H9 (cell line): Measurements from ENCODE around the gene TET2. TPM values are rescaled to one million over a fixed set of nuclear protein-coding genes. Genes with fewer than 3 reads are reported as not detected.

ENCODE experiments used
- DNase-seq: peaks from one replicate; pipeline ENCODE4 v3.0.0-alpha.2; 2017
- H2AFZ ChIP-seq: one replicate; pipeline ENCODE4 v1.6.1; 2013; ENCODE audit warnings: mild to moderate bottlenecking, low read length, control low read depth, moderate library complexity
- H2AK5ac ChIP-seq: 2 replicates; pipeline ENCODE4 v1.6.1; 2013; ENCODE audit warnings: low read length, control low read depth, mixed read lengths; ENCODE audit not compliant: insufficient read length
- H2BK120ac ChIP-seq: one replicate; pipeline ENCODE4 v1.6.1; 2013; ENCODE audit warnings: low read depth, mild to moderate bottlenecking, low read length, control low read depth, inconsistent platforms; ENCODE audit not compliant: poor library complexity, severe bottlenecking
- H2BK12ac ChIP-seq: 2 replicates; pipeline ENCODE4 v1.6.1; 2013; ENCODE audit warnings: low read length, control low read depth, mixed read lengths, low read depth; ENCODE audit not compliant: insufficient read length
- H2BK15ac ChIP-seq: 2 replicates; pipeline ENCODE4 v1.6.1; 2013; ENCODE audit warnings: low read depth, low read length, control low read depth
- H2BK20ac ChIP-seq: one replicate; pipeline ENCODE4 v1.6.1; 2013; ENCODE audit warnings: low read depth, mild to moderate bottlenecking, low read length, control low read depth, inconsistent platforms; ENCODE audit not compliant: poor library complexity, severe bottlenecking
- H2BK5ac ChIP-seq: 2 replicates; pipeline ENCODE4 v1.6.1; 2013; ENCODE audit warnings: low read length, control low read depth, mixed read lengths; ENCODE audit not compliant: insufficient read length
- H3K14ac ChIP-seq: 2 replicates; pipeline ENCODE4 v1.6.1; 2013; ENCODE audit warnings: low read length, control low read depth; ENCODE audit not compliant: insufficient read depth
- H3K18ac ChIP-seq: 2 replicates; pipeline ENCODE4 v1.6.1; 2013; ENCODE audit warnings: low read depth, mild to moderate bottlenecking, mixed read lengths, low read length, control low read depth; ENCODE audit not compliant: insufficient read length
- H3K23ac ChIP-seq: 2 replicates; pipeline ENCODE4 v1.6.1; 2013; ENCODE audit warnings: low read length, control low read depth, mixed read lengths, low read depth; ENCODE audit not compliant: insufficient read length
- H3K23me2 ChIP-seq: 2 replicates; pipeline ENCODE4 v1.6.1; 2013; ENCODE audit warnings: low read depth, mild to moderate bottlenecking, mixed read lengths, low read length, control low read depth; ENCODE audit not compliant: insufficient read length, poor library complexity, severe bottlenecking
- H3K27ac ChIP-seq: 2 replicates; pipeline ENCODE4 v1.5.1; 2013; ENCODE audit warnings: low read length, control low read depth, mixed read lengths, low read depth; ENCODE audit not compliant: insufficient read length
- H3K27me3 ChIP-seq: 2 replicates; pipeline ENCODE4 v1.6.1; 2013; ENCODE audit warnings: low read length, control low read depth, inconsistent platforms; ENCODE audit not compliant: insufficient read depth
- H3K4ac ChIP-seq: 2 replicates; pipeline ENCODE4 v1.6.1; 2013; ENCODE audit warnings: low read depth, mild to moderate bottlenecking, control low read depth, inconsistent platforms, low read length, moderate library complexity
- H3K4me1 ChIP-seq: 2 replicates; pipeline ENCODE4 v1.6.1; 2013; ENCODE audit warnings: low read length, control low read depth, inconsistent platforms; ENCODE audit not compliant: insufficient read depth
- H3K4me2 ChIP-seq: 2 replicates; pipeline ENCODE4 v1.6.1; 2013; ENCODE audit warnings: low read length, control low read depth, mixed read lengths; ENCODE audit not compliant: insufficient read length, insufficient read depth
- H3K56ac ChIP-seq: 2 replicates; pipeline ENCODE4 v1.6.1; 2013; ENCODE audit warnings: low read depth, mild to moderate bottlenecking, mixed read lengths, low read length, control low read depth; ENCODE audit not compliant: insufficient read length
- H3K79me1 ChIP-seq: 2 replicates; pipeline ENCODE4 v1.6.1; 2013; ENCODE audit warnings: low read depth, mild to moderate bottlenecking, moderate library complexity, low read length, control low read depth, inconsistent platforms; ENCODE audit not compliant: insufficient read depth, poor library complexity, severe bottlenecking
- H3K79me2 ChIP-seq: 2 replicates; pipeline ENCODE4 v1.6.1; 2013; ENCODE audit warnings: low read length, control low read depth, inconsistent platforms; ENCODE audit not compliant: insufficient read depth
- H3K9ac ChIP-seq: 2 replicates; pipeline ENCODE4 v1.6.1; 2013; ENCODE audit warnings: low read length, control low read depth, mixed read lengths; ENCODE audit not compliant: insufficient read length; ENCODE audit errors: extremely low read depth
- H3K9me3 ChIP-seq: one replicate; pipeline ENCODE4 v1.6.1; 2013; ENCODE audit warnings: low read depth, low read length, inconsistent platforms; ENCODE audit not compliant: control insufficient read depth
- H3T11ph ChIP-seq: one replicate; pipeline ENCODE4 v1.6.1; 2013; ENCODE audit warnings: mild to moderate bottlenecking, low read length, control low read depth, inconsistent platforms
- H4K20me1 ChIP-seq: one replicate; pipeline ENCODE4 v1.6.1; 2013; ENCODE audit not compliant: control insufficient read depth, insufficient read length, insufficient read depth
- H4K5ac ChIP-seq: 2 replicates; pipeline ENCODE4 v1.6.1; 2013; ENCODE audit warnings: low read depth, mild to moderate bottlenecking, mixed read lengths, low read length, control low read depth; ENCODE audit not compliant: insufficient read length
- H4K8ac ChIP-seq: replicated peaks from 2 replicates; pipeline ENCODE4 v1.6.1; 2013; ENCODE audit warnings: low read length, control low read depth, mixed read lengths, low read depth; ENCODE audit not compliant: insufficient read length
- H4K91ac ChIP-seq: 2 replicates; pipeline ENCODE4 v1.6.1; 2013; ENCODE audit warnings: low read depth, mild to moderate bottlenecking, moderate library complexity, mixed read lengths, low read length, control low read depth; ENCODE audit not compliant: insufficient read length
- H3K27ac Mint-ChIP-seq, 3 experiments: 2 replicates in 2 of 3; 3 replicates in 1 of 3; pipeline ENCODE4 v1.8.0; 2020 to 2021; ENCODE audit warnings: mixed read lengths in 3 of 3, mild to moderate bottlenecking in 1 of 3, moderate library complexity in 1 of 3
- H3K27me3 Mint-ChIP-seq: 2 replicates; pipeline ENCODE4 v1.8.0; 2021; ENCODE audit warnings: low read depth, mild to moderate bottlenecking, moderate library complexity, mixed read lengths
- H3K36me3 Mint-ChIP-seq, 3 experiments: 2 replicates in 2 of 3; 3 replicates in 1 of 3; pipeline ENCODE4 v1.8.0; 2020 to 2021; ENCODE audit warnings: low read depth in 3 of 3, mixed read lengths in 3 of 3; ENCODE audit not compliant: insufficient read depth in 1 of 3
- H3K4me1 Mint-ChIP-seq, 2 experiments: 2 replicates each; pipeline ENCODE4 v1.8.0; 2020; ENCODE audit warnings: mixed read lengths in 2 of 2
- H3K4me3 Mint-ChIP-seq, 2 experiments: 2 replicates in 1 of 2; 3 replicates in 1 of 2; pipeline ENCODE4 v1.8.0; 2020 to 2021; ENCODE audit warnings: mild to moderate bottlenecking in 2 of 2, mixed read lengths in 2 of 2, moderate library complexity in 1 of 2
- H3K9me3 Mint-ChIP-seq, 2 experiments: 2 replicates in 1 of 2; 3 replicates in 1 of 2; pipeline ENCODE4 v1.8.0; 2020; ENCODE audit warnings: mild to moderate bottlenecking in 2 of 2, mixed read lengths in 2 of 2, moderate library complexity in 1 of 2
- CTCF ChIP-seq: fragments of 200-600 bp; sonication (generic); conservative IDR thresholded peaks from 3 replicates; pipeline ENCODE4 v1.8.0; 2021; ENCODE audit warnings: antibody characterized with exemption, mild to moderate bottlenecking
- WGBS: extraction: QIAGEN DNeasy Blood & Tissue Kit; methylation state at CpG from one replicate; pipeline ENCODE4 v1.1.7; 2013; ENCODE audit warnings: missing lambda C conversion rate, low lambda C conversion rate, mixed read lengths; ENCODE audit not compliant: insufficient read length; ENCODE audit errors: extremely low coverage; 5-methylcytosine and 5-hydroxymethylcytosine counted together
- total RNA-seq: library from RNA; stranded (reverse); gene quantifications from 2 replicates; pipeline ENCODE4 v1.2.1, GENCODE V29; 2021

The TET2 gene
- total RNA-seq, 1 experiment from 2014 or later, result 3.1 TPM

DNA sequence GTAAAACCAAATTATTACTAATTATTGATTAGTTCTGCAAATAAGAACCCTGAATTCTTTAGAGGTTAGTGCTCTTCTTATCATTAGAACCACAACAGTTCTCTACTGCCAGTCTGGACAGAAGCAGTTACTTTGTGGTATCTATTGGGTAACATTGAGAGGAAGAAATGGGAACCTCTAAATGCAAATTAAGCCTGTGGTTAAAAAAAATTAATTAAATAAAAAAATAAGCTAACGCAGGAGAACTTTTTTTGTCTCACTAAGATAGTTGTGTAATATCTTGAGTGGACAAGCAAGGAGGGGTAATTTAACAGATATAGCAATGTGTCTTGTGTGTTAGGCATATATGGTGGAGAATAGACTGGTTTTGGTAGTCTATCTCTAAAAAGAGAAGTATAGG lies 32.9 kb upstream of the TET2 start:
- Histone ChIP-seq H3K79me2 (no peaks in the 10 kb centered on the region), H3K27me3 (no peaks in the 10 kb centered on the region), H3K56ac (no peak overlapping the region), H2BK120ac (no peak overlapping the region), H3K27ac (no peak overlapping the region), H3K23ac (no peak overlapping the region), H2BK15ac (no peak overlapping the region), H2BK12ac (no peak overlapping the region), H4K5ac (no peak overlapping the region), H3K79me1 (no peaks in the 10 kb centered on the region), H4K91ac (no peak overlapping the region), H3K4me1 (no peaks in the 10 kb centered on the region), H3K4me2 (no peak overlapping the region), H3K9ac (no peak overlapping the region), H3K23me2 (no peaks in the 10 kb centered on the region), H2BK5ac (no peak overlapping the region), H4K8ac (no peak overlapping the region), H3K9me3 (no peaks in the 10 kb centered on the region), H3K14ac (no peak overlapping the region), H2BK20ac (no peak overlapping the region), H2AFZ (no peak overlapping the region), H3K18ac (no peak overlapping the region), H3T11ph (no peak overlapping the region), H4K20me1 (no peaks in the 10 kb centered on the region), H2AK5ac (no peak overlapping the region), H3K4ac (no peak overlapping the region)
- H3K4me3 Mint-ChIP-seq, result no peak overlapping the region
- peaks cover 6% of the 10 kb centered on the region for H3K27me3 Mint-ChIP-seq
- no peaks in the 10 kb centered on the region for H3K4me1 Mint-ChIP-seq
- H3K27ac Mint-ChIP-seq, result no peak overlapping the region
- peaks cover 3% of the 10 kb centered on the region in 2 experiments; a peak in 1 of 5 replicates for H3K9me3 Mint-ChIP-seq
- WGBS, result no CpG with 5 or more reads among the region's 1 CpG
- no peak for DNase-seq
- no peak for TF ChIP-seq CTCF
- no peaks in the 10 kb centered on the region for H3K36me3 Mint-ChIP-seq
